Testis (tissue), 2 donors: ENCODE results near the gene PSMD9.

ENCODE experiments used
- POLR2A ChIP-seq: fragments of 450-650 bp; IDR thresholded peaks from one replicate; pipeline ENCODE4 v1.6.1; 2017; ENCODE audit warnings: antibody characterized with exemption, mild to moderate bottlenecking, moderate library complexity
- TF ChIP-seq, protein P1 (sequence below), 3 experiments: fragments of 450-650 bp in 2 of 3; fragments of 200-600 bp in 1 of 3; sonication (generic) in 1 of 3; IDR thresholded peaks; one replicate each; pipeline ENCODE4 v1.5.1; 2016 to 2019; ENCODE audit warnings: antibody characterized with exemption in 3 of 3, mild to moderate bottlenecking in 2 of 3, moderate library complexity in 1 of 3

DNA sequence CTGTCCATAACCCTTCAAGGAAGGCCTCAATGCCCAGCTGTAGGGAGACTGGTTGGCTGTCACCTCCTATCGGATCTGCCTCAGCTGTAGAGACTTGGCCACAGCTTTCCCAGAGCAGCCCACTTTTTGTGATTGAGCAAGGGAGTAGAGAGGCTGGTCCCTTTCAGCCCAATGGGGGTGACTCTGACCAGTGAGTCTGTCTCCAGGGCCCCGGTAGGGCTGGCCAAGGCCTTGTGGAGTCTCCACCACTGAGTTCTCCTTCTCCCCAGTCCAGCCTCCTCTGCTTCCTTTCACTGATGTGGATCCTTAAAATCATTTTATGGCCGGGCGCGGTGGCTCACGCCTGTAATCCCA lies 15.4 kb upstream of the PSMD9 start:
- TF ChIP-seq, protein P1, sequence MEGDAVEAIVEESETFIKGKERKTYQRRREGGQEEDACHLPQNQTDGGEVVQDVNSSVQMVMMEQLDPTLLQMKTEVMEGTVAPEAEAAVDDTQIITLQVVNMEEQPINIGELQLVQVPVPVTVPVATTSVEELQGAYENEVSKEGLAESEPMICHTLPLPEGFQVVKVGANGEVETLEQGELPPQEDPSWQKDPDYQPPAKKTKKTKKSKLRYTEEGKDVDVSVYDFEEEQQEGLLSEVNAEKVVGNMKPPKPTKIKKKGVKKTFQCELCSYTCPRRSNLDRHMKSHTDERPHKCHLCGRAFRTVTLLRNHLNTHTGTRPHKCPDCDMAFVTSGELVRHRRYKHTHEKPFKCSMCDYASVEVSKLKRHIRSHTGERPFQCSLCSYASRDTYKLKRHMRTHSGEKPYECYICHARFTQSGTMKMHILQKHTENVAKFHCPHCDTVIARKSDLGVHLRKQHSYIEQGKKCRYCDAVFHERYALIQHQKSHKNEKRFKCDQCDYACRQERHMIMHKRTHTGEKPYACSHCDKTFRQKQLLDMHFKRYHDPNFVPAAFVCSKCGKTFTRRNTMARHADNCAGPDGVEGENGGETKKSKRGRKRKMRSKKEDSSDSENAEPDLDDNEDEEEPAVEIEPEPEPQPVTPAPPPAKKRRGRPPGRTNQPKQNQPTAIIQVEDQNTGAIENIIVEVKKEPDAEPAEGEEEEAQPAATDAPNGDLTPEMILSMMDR (IDR thresholded peaks at IDR 0.05): no peak
- TF ChIP-seq POLR2A: no peak
